ENCODE results near the gene SCN9A.

The SCN9A gene

GRCh38 chr2:166282154-166282553 lies 93.6 kb downstream of the SCN9A start:
- Histone ChIP-seq H3K36me3 (ENCODE audit: insufficient read depth, low read depth, low read length) (no peaks in the 10 kb centered on the region), H3K4me1 (ENCODE audit: insufficient read depth, low read length) (peaks cover 8% of the 10 kb centered on the region; the same call in 1 of the 2 replicates), H3K9me3 (ENCODE audit: insufficient read depth, low read depth, low read length) (no peaks in the 10 kb centered on the region), H3K9ac (ENCODE audit: low read depth, low read length) (no peak overlapping the region), H3K27ac (ENCODE audit: low read length) (no peak overlapping the region), H3K4me3 (ENCODE audit: low read length) (no peak overlapping the region), H3K27me3 (ENCODE audit: insufficient read depth, low read length) (no peaks in the 10 kb centered on the region)

GRCh38 chr2:166278856-166279255 lies 96.9 kb downstream of the SCN9A start:
- H3K9ac ChIP-seq (ENCODE audit: low read depth, low read length) = no peak overlapping the region
- no peaks in the 10 kb centered on the region for H3K36me3 ChIP-seq (ENCODE audit: insufficient read depth, low read depth, low read length)
- H3K27me3 ChIP-seq (ENCODE audit: insufficient read depth, low read length) = no peaks in the 10 kb centered on the region
- H3K27ac ChIP-seq (ENCODE audit: low read length) = no peak overlapping the region
- H3K4me1 ChIP-seq (ENCODE audit: insufficient read depth, low read length) = no peaks in the 10 kb centered on the region
- H3K4me3 ChIP-seq (ENCODE audit: low read length) = no peak overlapping the region
- H3K9me3 ChIP-seq (ENCODE audit: insufficient read depth, low read depth, low read length) = no peaks in the 10 kb centered on the region

GRCh38 chr2:166270376-166270775 lies 105.4 kb downstream of the SCN9A start:
- Histone ChIP-seq H3K27me3 (ENCODE audit: insufficient read depth, low read length) (no peaks in the 10 kb centered on the region), H3K4me1 (ENCODE audit: insufficient read depth, low read length) (no peaks in the 10 kb centered on the region), H3K27ac (ENCODE audit: low read length) (no peak overlapping the region), H3K9ac (ENCODE audit: low read depth, low read length) (no peak overlapping the region), H3K9me3 (ENCODE audit: insufficient read depth, low read depth, low read length) (no peaks in the 10 kb centered on the region), H3K4me3 (ENCODE audit: low read length) (no peak overlapping the region), H3K36me3 (ENCODE audit: insufficient read depth, low read depth, low read length) (no peaks in the 10 kb centered on the region)

- Histone ChIP-seq H3K4me3 (ENCODE audit: low read length) (no peak overlapping the region), H3K4me1 (ENCODE audit: insufficient read depth, low read length) (no peaks in the 10 kb centered on the region), H3K27ac (ENCODE audit: low read length) (no peak overlapping the region), H3K36me3 (ENCODE audit: insufficient read depth, low read depth, low read length) (no peaks in the 10 kb centered on the region), H3K27me3 (ENCODE audit: insufficient read depth, low read length) (no peaks in the 10 kb centered on the region), H3K9me3 (ENCODE audit: insufficient read depth, low read depth, low read length) (no peaks in the 10 kb centered on the region), H3K9ac (ENCODE audit: low read depth, low read length) (no peak overlapping the region)
Measured at GRCh38 chr2:166269322-166269721, 106.4 kb downstream of the SCN9A start.

GRCh38 chr2:166257859-166258258 lies 117.9 kb downstream of the SCN9A start:
- H3K27me3 ChIP-seq (ENCODE audit: insufficient read depth, low read length) = no peaks in the 10 kb centered on the region
- H3K4me3 ChIP-seq (ENCODE audit: low read length) = no peak overlapping the region
- no peaks in the 10 kb centered on the region for H3K36me3 ChIP-seq (ENCODE audit: insufficient read depth, low read depth, low read length)
- H3K4me1 ChIP-seq (ENCODE audit: insufficient read depth, low read length) = no peaks in the 10 kb centered on the region
- H3K9me3 ChIP-seq (ENCODE audit: insufficient read depth, low read depth, low read length) = no peaks in the 10 kb centered on the region
- H3K27ac ChIP-seq (ENCODE audit: low read length) = no peak overlapping the region
- H3K9ac ChIP-seq (ENCODE audit: low read depth, low read length) = no peak overlapping the region

- Histone ChIP-seq H3K9me3 (ENCODE audit: insufficient read depth, low read depth, low read length) (no peaks in the 10 kb centered on the region), H3K36me3 (ENCODE audit: insufficient read depth, low read depth, low read length) (no peaks in the 10 kb centered on the region), H3K4me1 (ENCODE audit: insufficient read depth, low read length) (no peaks in the 10 kb centered on the region), H3K9ac (ENCODE audit: low read depth, low read length) (no peak overlapping the region), H3K27me3 (ENCODE audit: insufficient read depth, low read length) (no peaks in the 10 kb centered on the region), H3K4me3 (ENCODE audit: low read length) (no peak overlapping the region), H3K27ac (ENCODE audit: low read length) (no peak overlapping the region)
Measured at GRCh38 chr2:166256896-166257295, 118.8 kb downstream of the SCN9A start.

- Histone ChIP-seq H3K4me1 (ENCODE audit: insufficient read depth, low read length) (no peaks in the 10 kb centered on the region), H3K27me3 (ENCODE audit: insufficient read depth, low read length) (no peaks in the 10 kb centered on the region), H3K36me3 (ENCODE audit: insufficient read depth, low read depth, low read length) (no peaks in the 10 kb centered on the region), H3K9me3 (ENCODE audit: insufficient read depth, low read depth, low read length) (no peaks in the 10 kb centered on the region), H3K4me3 (ENCODE audit: low read length) (no peak overlapping the region), H3K9ac (ENCODE audit: low read depth, low read length) (no peak overlapping the region), H3K27ac (ENCODE audit: low read length) (no peak overlapping the region)
Measured at GRCh38 chr2:166249318-166249717, 126.4 kb downstream of the SCN9A start.

GRCh38 chr2:166246901-166247300 lies 128.8 kb downstream of the SCN9A start:
- no peak overlapping the region for H3K9ac ChIP-seq (ENCODE audit: low read depth, low read length)
- no peaks in the 10 kb centered on the region for H3K27me3 ChIP-seq (ENCODE audit: insufficient read depth, low read length)
- no peak overlapping the region for H3K27ac ChIP-seq (ENCODE audit: low read length)
- H3K36me3 ChIP-seq (ENCODE audit: insufficient read depth, low read depth, low read length) = no peaks in the 10 kb centered on the region
- peaks cover 5% of the 10 kb centered on the region; the same call in 1 of the 2 replicates for H3K4me1 ChIP-seq (ENCODE audit: insufficient read depth, low read length)
- H3K9me3 ChIP-seq (ENCODE audit: insufficient read depth, low read depth, low read length) = no peaks in the 10 kb centered on the region
- H3K4me3 ChIP-seq (ENCODE audit: low read length) = no peak overlapping the region

GRCh38 chr2:166242309-166242708 lies 133.4 kb downstream of the SCN9A start:
- Histone ChIP-seq H3K9ac (ENCODE audit: low read depth, low read length) (no peak overlapping the region), H3K27ac (ENCODE audit: low read length) (no peak overlapping the region), H3K36me3 (ENCODE audit: insufficient read depth, low read depth, low read length) (no peaks in the 10 kb centered on the region), H3K4me1 (ENCODE audit: insufficient read depth, low read length) (peaks cover 5% of the 10 kb centered on the region; the same call in 1 of the 2 replicates), H3K4me3 (ENCODE audit: low read length) (no peak overlapping the region), H3K27me3 (ENCODE audit: insufficient read depth, low read length) (no peaks in the 10 kb centered on the region), H3K9me3 (ENCODE audit: insufficient read depth, low read depth, low read length) (no peaks in the 10 kb centered on the region)

GRCh38 chr2:166240387-166241313 lies 135.1 kb downstream of the SCN9A start:
- Histone ChIP-seq H3K27ac (ENCODE audit: low read length) (no peak overlapping the region), H3K9me3 (ENCODE audit: insufficient read depth, low read depth, low read length) (no peaks in the 10 kb centered on the region)

GRCh38 chr2:166239548-166239947 lies 136.2 kb downstream of the SCN9A start:
- H3K9ac ChIP-seq (ENCODE audit: low read depth, low read length) = no peak overlapping the region
- H3K36me3 ChIP-seq (ENCODE audit: insufficient read depth, low read depth, low read length) = no peaks in the 10 kb centered on the region
- no peaks in the 10 kb centered on the region for H3K9me3 ChIP-seq (ENCODE audit: insufficient read depth, low read depth, low read length)
- no peak overlapping the region for H3K27ac ChIP-seq (ENCODE audit: low read length)
- no peaks in the 10 kb centered on the region for H3K27me3 ChIP-seq (ENCODE audit: insufficient read depth, low read length)
- peaks cover 5% of the 10 kb centered on the region; the same call in 1 of the 2 replicates for H3K4me1 ChIP-seq (ENCODE audit: insufficient read depth, low read length)
- no peak overlapping the region for H3K4me3 ChIP-seq (ENCODE audit: low read length)

More at GRCh38 chr2:166240387-166241313, 135.1 kb downstream of the SCN9A start:
- Histone ChIP-seq H3K9ac (ENCODE audit: low read depth, low read length) (no peak overlapping the region), H3K4me3 (ENCODE audit: low read length) (no peak overlapping the region), H3K27me3 (ENCODE audit: insufficient read depth, low read length) (no peaks in the 10 kb centered on the region), H3K4me1 (ENCODE audit: insufficient read depth, low read length) (peaks cover 5% of the 10 kb centered on the region; the same call in 1 of the 2 replicates), H3K36me3 (ENCODE audit: insufficient read depth, low read depth, low read length) (no peaks in the 10 kb centered on the region)

- no peak overlapping the region for H3K4me3 ChIP-seq (ENCODE audit: low read length)
- H3K4me1 ChIP-seq (ENCODE audit: insufficient read depth, low read length) = peaks cover 4% of the 10 kb centered on the region; the same call in 1 of the 2 replicates
- no peaks in the 10 kb centered on the region for H3K27me3 ChIP-seq (ENCODE audit: insufficient read depth, low read length)
- no peaks in the 10 kb centered on the region for H3K9me3 ChIP-seq (ENCODE audit: insufficient read depth, low read depth, low read length)
- H3K36me3 ChIP-seq (ENCODE audit: insufficient read depth, low read depth, low read length) = no peaks in the 10 kb centered on the region
- H3K27ac ChIP-seq (ENCODE audit: low read length) = no peak overlapping the region
- no peak overlapping the region for H3K9ac ChIP-seq (ENCODE audit: low read depth, low read length)
Measured at GRCh38 chr2:166238176-166238575, 137.6 kb downstream of the SCN9A start.
